Fibroblast of lung (primary cell): ENCODE measurements around the gene FTO. TPM values are rescaled to one million over a fixed set of nuclear protein-coding genes. Genes with fewer than 3 reads are reported as not detected.

ENCODE experiments used
- DNase-seq, 2 donors: peaks; one replicate each; pipeline versions ENCODE4 v3.0.0 to v3.0.0-alpha.2; 2010; ENCODE audit warnings: low read depth in 2 of 2
- H2AFZ ChIP-seq: 2 replicates; pipeline ENCODE4 v1.5.1; 2012; ENCODE audit warnings: low read length, control low read depth, inconsistent platforms
- H3K27ac ChIP-seq: 2 replicates; pipeline ENCODE4 v1.5.1; 2011; ENCODE audit warnings: low read length, control low read depth; ENCODE audit not compliant: insufficient read depth
- H3K27me3 ChIP-seq: 2 replicates; pipeline ENCODE4 v1.5.1; 2011; ENCODE audit warnings: mild to moderate bottlenecking, low read length; ENCODE audit not compliant: control insufficient read depth, insufficient read depth
- H3K36me3 ChIP-seq: 2 replicates; pipeline ENCODE4 v1.5.1; 2011; ENCODE audit warnings: low read length; ENCODE audit not compliant: control insufficient read depth, insufficient read depth
- H3K4me1 ChIP-seq: 2 replicates; pipeline ENCODE4 v1.5.1; 2011; ENCODE audit warnings: low read length; ENCODE audit not compliant: control insufficient read depth, insufficient read depth; ENCODE audit errors: extremely low read depth
- H3K4me2 ChIP-seq: 2 replicates; pipeline ENCODE4 v1.5.1; 2011; ENCODE audit warnings: low read length, control low read depth; ENCODE audit not compliant: insufficient read depth; ENCODE audit errors: extremely low read depth
- H3K4me3 ChIP-seq, 4 experiments: fragments of 200-600 bp in 1 of 4; sonication (generic) in 1 of 4; replicated peaks in 1 of 4; 2 replicates each; pipeline ENCODE4 v1.5.1; 2011 to 2016; ENCODE audit warnings: low read length in 4 of 4, low read depth in 3 of 4, mild to moderate bottlenecking in 3 of 4, control low read depth in 2 of 4, inconsistent platforms in 1 of 4, mixed read lengths in 1 of 4; ENCODE audit not compliant: insufficient read depth in 1 of 4; ENCODE audit errors: control extremely low read depth in 1 of 4
- H3K79me2 ChIP-seq: 2 replicates; pipeline ENCODE4 v1.5.1; 2012; ENCODE audit warnings: mild to moderate bottlenecking, low read length, inconsistent platforms; ENCODE audit not compliant: control insufficient read depth, insufficient read depth
- H3K9ac ChIP-seq: 2 replicates; pipeline ENCODE4 v1.5.1; 2011; ENCODE audit warnings: mild to moderate bottlenecking, low read length, control low read depth; ENCODE audit not compliant: insufficient read depth
- H3K9me3 ChIP-seq: 2 replicates; pipeline ENCODE4 v1.5.1; 2012; ENCODE audit warnings: low read depth, low read length; ENCODE audit not compliant: control insufficient read depth, insufficient read depth
- H4K20me1 ChIP-seq: 2 replicates; pipeline ENCODE4 v1.5.1; 2011; ENCODE audit warnings: low read length; ENCODE audit not compliant: control insufficient read depth, insufficient read depth; ENCODE audit errors: extremely low read depth
- CTCF ChIP-seq, 2 donors: IDR thresholded peaks in 1 of 2; conservative IDR thresholded peaks in 1 of 2; 1 replicate in 1 of 2; 2 replicates in 1 of 2; pipeline ENCODE4 v1.5.1; 2011 to 2012; ENCODE audit warnings: low read length in 2 of 2, control low read depth in 1 of 2, inconsistent platforms in 1 of 2, low read depth in 1 of 2, mild to moderate bottlenecking in 1 of 2
- EZH2 ChIP-seq: IDR thresholded peaks from 2 replicates; pipeline ENCODE4 v1.5.1; 2012; ENCODE audit warnings: low read length, control low read depth, mild to moderate bottlenecking; ENCODE audit errors: missing control alignments
- polyA plus RNA-seq, 2 donors: library from polyadenylated mRNA; depleted of rRNA in 1 of 2; stranded (reverse) in 1 of 2; unstranded in 1 of 2; fragments of >200 nt; gene quantifications; 2 replicates each; pipeline ENCODE4 v1.2.1, GENCODE V29; 2011 to 2012; ENCODE audit warnings: missing spikeins in 1 of 2
- total RNA-seq: library from RNA; depleted of rRNA; stranded (reverse); fragments of >200 nt; gene quantifications from 2 replicates; pipeline ENCODE4 v1.2.1, GENCODE V29; 2014

The FTO gene
- total and polyA plus RNA-seq, 2 donors (not counting 1 experiment from before 2014, with no cell fraction given) = 61.1 to 97.6 TPM

GRCh38 chr16:53803451-53803850 is 99.5 kb downstream of the FTO start:
- Histone ChIP-seq H4K20me1 (no peaks in the 10 kb centered on the region), H3K4me1 (no peaks in the 10 kb centered on the region), H3K4me3 (no peak overlapping the region), H3K27ac (no peak overlapping the region), H3K79me2 (peaks cover 4% of the 10 kb centered on the region), H3K36me3 (no peaks in the 10 kb centered on the region), H3K4me2 (no peak overlapping the region), H3K9ac (no peak overlapping the region), H2AFZ (no peak overlapping the region), H3K9me3 (no peaks in the 10 kb centered on the region), H3K27me3 (no peaks in the 10 kb centered on the region)
- no peak for DNase-seq
- TF ChIP-seq CTCF (conservative IDR thresholded peaks at IDR 0.05 in 1 of 2, IDR thresholded peaks at IDR 0.05 in 1 of 2; ENCODE audit: low read depth in 1 of 2, low read length in 2 of 2) (no peak), EZH2 (no peak)

GRCh38 chr16:53803998-53804397 is 100.0 kb downstream of the FTO start:
- H3K27me3 ChIP-seq = no peaks in the 10 kb centered on the region
- no peak overlapping the region for H3K9ac ChIP-seq
- H3K4me2 ChIP-seq = no peak overlapping the region
- H2AFZ ChIP-seq = no peak overlapping the region
- no peaks in the 10 kb centered on the region for H4K20me1 ChIP-seq
- no peak for TF ChIP-seq EZH2
- no peak for TF ChIP-seq CTCF (conservative IDR thresholded peaks at IDR 0.05 in 1 of 2, IDR thresholded peaks at IDR 0.05 in 1 of 2; ENCODE audit: low read depth in 1 of 2, low read length in 2 of 2)
- H3K79me2 ChIP-seq = peaks cover 4% of the 10 kb centered on the region
- no peak for DNase-seq
- no peaks in the 10 kb centered on the region for H3K4me1 ChIP-seq
- H3K36me3 ChIP-seq = no peaks in the 10 kb centered on the region
- no peak overlapping the region for H3K27ac ChIP-seq
- no peak overlapping the region for H3K4me3 ChIP-seq
- no peaks in the 10 kb centered on the region for H3K9me3 ChIP-seq

- no peaks in the 10 kb centered on the region for H3K27me3 ChIP-seq
- no peak overlapping the region for H3K4me2 ChIP-seq
- no peak overlapping the region for H3K27ac ChIP-seq
- no peak for DNase-seq
- H3K9me3 ChIP-seq = no peaks in the 10 kb centered on the region
- H3K79me2 ChIP-seq = peaks cover 2% of the 10 kb centered on the region
- H3K4me3 ChIP-seq = no peak overlapping the region
- H3K4me1 ChIP-seq = no peaks in the 10 kb centered on the region
- no peaks in the 10 kb centered on the region for H3K36me3 ChIP-seq
- no peak overlapping the region for H3K9ac ChIP-seq
- no peak for TF ChIP-seq EZH2
- no peak for TF ChIP-seq CTCF (conservative IDR thresholded peaks at IDR 0.05 in 1 of 2, IDR thresholded peaks at IDR 0.05 in 1 of 2; ENCODE audit: low read depth in 1 of 2, low read length in 2 of 2)
- no peaks in the 10 kb centered on the region for H4K20me1 ChIP-seq
- H2AFZ ChIP-seq = no peak overlapping the region
Measured at GRCh38 chr16:53804467-53804866, 100.5 kb downstream of the FTO start.
